Kidney (tissue), 14 donors: Measurements from ENCODE around the gene ADAM8. TPM values are rescaled to one million over a fixed set of nuclear protein-coding genes. Genes with fewer than 3 reads are reported as not detected.

ENCODE experiments used
- DNase-seq, 5 donors: peaks; one replicate each; pipeline ENCODE4 v3.0.0-alpha.2; 2013 to 2020
- FAIRE-seq: peaks from 2 replicates; lab custom pipeline; 2012; peaks lifted over from hg19 to GRCh38; lab: Jason Lieb, UNC
- H3K27ac ChIP-seq, 2 donors: one replicate each; pipeline ENCODE4 v1.7.0; 2013; ENCODE audit warnings: low read depth in 2 of 2, low read length in 2 of 2, inconsistent platforms in 1 of 2
- H3K27me3 ChIP-seq: one replicate; pipeline ENCODE4 v1.7.1; 2013; ENCODE audit warnings: low read length, inconsistent platforms; ENCODE audit not compliant: control insufficient read depth, insufficient read depth
- H3K36me3 ChIP-seq, 3 donors: one replicate each; pipeline versions ENCODE4 v1.7.0 to v1.7.1; 2013; ENCODE audit warnings: low read length in 3 of 3, control low read depth in 1 of 3, inconsistent platforms in 1 of 3; ENCODE audit not compliant: insufficient read depth in 3 of 3, control insufficient read depth in 2 of 3
- H3K4me1 ChIP-seq, 3 donors: one replicate each; pipeline versions ENCODE4 v1.7.0 to v1.7.1; 2013; ENCODE audit warnings: low read length in 3 of 3, inconsistent platforms in 1 of 3, low read depth in 1 of 3; ENCODE audit not compliant: control insufficient read depth in 2 of 3, insufficient read depth in 2 of 3
- H3K4me3 ChIP-seq, 3 donors: one replicate each; pipeline versions ENCODE4 v1.7.0 to v1.8.1; 2013; ENCODE audit warnings: low read length in 3 of 3, control low read depth in 1 of 3, inconsistent platforms in 1 of 3
- H3K9ac ChIP-seq, 3 donors: one replicate each; pipeline versions ENCODE4 v1.7.0 to v1.7.1; 2013; ENCODE audit warnings: low read length in 3 of 3, control low read depth in 1 of 3, inconsistent platforms in 1 of 3
- H3K9me3 ChIP-seq, 3 donors: one replicate each; pipeline versions ENCODE4 v1.7.0 to v1.7.1; 2013; ENCODE audit warnings: low read length in 3 of 3, control low read depth in 1 of 3, inconsistent platforms in 1 of 3; ENCODE audit not compliant: control insufficient read depth in 2 of 3, insufficient read depth in 1 of 3
- intact Hi-C: fragments of 100-400 bp; cut with DNase I; formaldehyde crosslinking; loops from one replicate; pipeline ENCODE4 v1.11.1; 2022
- polyA plus RNA-seq: library from polyadenylated mRNA; stranded (reverse); fragments of 350-450 nt; fragmentation: Illumina TruSeq; extraction: RNeasy Lipid Tissue Mini Kit (QIAGEN cat#74804); gene quantifications from one replicate; pipeline ENCODE4 v1.2.3, GENCODE V29; 2014; ENCODE audit warnings: low read depth, low replicate concordance; ENCODE audit not compliant: insufficient read depth
- total RNA-seq: library from RNA; stranded (reverse); fragmentation: NEBNext Ultra II Directional; extraction: Animal tissue kit (Norgen Biotek cat#: 25700); gene quantifications from one replicate; pipeline ENCODE4 v1.2.1, GENCODE V29; 2021
- TF ChIP-seq, protein P1 (sequence below): IDR thresholded peaks from 3 replicates; pipeline ENCODE4 v1.5.1; 2012; ENCODE audit warnings: mild to moderate bottlenecking, moderate library complexity, borderline replicate concordance; ENCODE audit not compliant: insufficient read depth; ENCODE audit errors: extremely low read depth
- donor health status: control.
- donor health status: control.
- donor health status: control.
- donor health status: control.
- donor health status: control.
- donor health status: DM: yes; HTN: yes; CAD: no.
- donor health status: Normal renal cell carcinoma (clear cell type).

The ADAM8 gene
- total and polyA plus RNA-seq, 2 donors from 2014 or later = 3.4 to 16.6 TPM

DNA sequence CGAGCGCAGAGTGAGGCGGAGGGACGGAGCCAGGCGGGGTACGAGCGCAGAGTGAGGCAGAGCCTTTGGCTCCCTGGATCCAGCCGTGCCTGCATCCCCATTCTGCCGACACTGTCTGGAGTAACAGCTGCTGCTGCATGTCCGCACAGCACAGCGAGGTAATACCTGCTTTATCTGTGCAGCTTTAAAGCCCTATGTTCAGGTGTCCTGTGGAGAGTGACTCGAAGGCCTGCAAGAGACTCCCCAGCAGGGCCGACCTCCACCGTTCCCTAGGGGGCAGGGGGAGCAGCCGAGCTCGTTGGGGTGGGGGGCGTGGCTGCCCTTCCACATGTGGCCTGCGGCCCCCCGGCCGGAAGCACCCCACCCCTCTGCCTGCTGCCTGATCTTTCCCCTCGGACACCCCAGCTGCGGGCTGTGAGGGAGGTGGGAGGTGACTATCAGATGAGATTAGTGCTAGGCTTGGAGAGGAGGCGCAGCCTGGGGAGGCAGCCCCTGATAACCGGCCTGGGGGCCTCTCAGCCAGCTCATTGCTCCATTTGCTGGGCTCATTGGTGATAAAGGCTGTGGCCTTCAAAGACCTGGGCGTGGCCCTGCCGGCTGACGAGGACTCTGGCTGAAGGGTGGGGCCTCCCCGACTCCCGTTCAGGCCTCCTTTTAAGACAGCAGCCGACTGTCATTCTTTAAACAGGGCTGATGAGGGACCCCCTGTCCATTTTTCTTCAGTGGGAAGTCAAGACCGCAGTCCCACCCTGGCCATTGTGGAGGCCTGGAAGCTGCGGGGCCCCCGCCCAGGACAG is 31.0 kb downstream of the ADAM8 start:
- Histone ChIP-seq H3K4me3 (no peak overlapping the region), H3K9me3 (no peaks in the 10 kb centered on the region), H3K27me3 (peaks cover 3% of the 10 kb centered on the region), H3K9ac (no peak overlapping the region), H3K27ac (no peak overlapping the region), H3K4me1 (peaks cover 0 to 4% (median 0%) of the 10 kb centered on the region in 3 donors), H3K36me3 (peaks cover 0 to 2% (median 0%) of the 10 kb centered on the region in 3 donors)
- DNase-seq = peak in 1 of 5 donors; percentile 11
- FAIRE-seq = no peak
- TF ChIP-seq, protein P1, sequence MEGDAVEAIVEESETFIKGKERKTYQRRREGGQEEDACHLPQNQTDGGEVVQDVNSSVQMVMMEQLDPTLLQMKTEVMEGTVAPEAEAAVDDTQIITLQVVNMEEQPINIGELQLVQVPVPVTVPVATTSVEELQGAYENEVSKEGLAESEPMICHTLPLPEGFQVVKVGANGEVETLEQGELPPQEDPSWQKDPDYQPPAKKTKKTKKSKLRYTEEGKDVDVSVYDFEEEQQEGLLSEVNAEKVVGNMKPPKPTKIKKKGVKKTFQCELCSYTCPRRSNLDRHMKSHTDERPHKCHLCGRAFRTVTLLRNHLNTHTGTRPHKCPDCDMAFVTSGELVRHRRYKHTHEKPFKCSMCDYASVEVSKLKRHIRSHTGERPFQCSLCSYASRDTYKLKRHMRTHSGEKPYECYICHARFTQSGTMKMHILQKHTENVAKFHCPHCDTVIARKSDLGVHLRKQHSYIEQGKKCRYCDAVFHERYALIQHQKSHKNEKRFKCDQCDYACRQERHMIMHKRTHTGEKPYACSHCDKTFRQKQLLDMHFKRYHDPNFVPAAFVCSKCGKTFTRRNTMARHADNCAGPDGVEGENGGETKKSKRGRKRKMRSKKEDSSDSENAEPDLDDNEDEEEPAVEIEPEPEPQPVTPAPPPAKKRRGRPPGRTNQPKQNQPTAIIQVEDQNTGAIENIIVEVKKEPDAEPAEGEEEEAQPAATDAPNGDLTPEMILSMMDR = no peak
- intact Hi-C loops = no loop called here

DNA sequence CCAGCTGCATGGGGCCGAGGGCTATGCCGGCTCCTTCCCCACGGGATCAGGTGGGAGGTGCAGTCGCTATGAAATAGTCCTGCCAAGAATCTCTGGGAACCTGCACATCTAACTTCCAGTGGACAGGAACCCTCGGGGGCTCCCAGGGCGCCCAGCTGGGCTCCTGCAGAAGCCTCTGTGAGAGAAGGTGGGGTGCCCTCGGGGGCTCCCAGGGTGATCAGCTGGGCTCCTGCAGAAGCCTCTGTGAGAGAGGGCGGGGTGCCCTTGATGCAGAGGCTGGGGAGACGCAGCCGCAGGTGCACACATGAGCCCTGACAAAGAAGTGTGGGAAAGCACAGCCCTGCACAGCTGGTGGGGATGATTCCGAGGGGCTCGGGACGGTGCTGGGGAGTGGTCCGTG is 33.1 kb downstream of the ADAM8 start:
- peaks cover 0 to 2% (median 0%) of the 10 kb centered on the region in 3 donors for H3K36me3 ChIP-seq
- no peak overlapping the region for H3K9ac ChIP-seq
- DNase-seq (no peak), FAIRE-seq (no peak)
- H3K4me3 ChIP-seq = no peak overlapping the region
- TF ChIP-seq, protein P1 = no peak
- peaks cover 0 to 4% (median 0%) of the 10 kb centered on the region in 3 donors for H3K4me1 ChIP-seq
- H3K27ac ChIP-seq = no peak overlapping the region
- intact Hi-C loops = no loop called here
- no peaks in the 10 kb centered on the region for H3K9me3 ChIP-seq
- peaks cover 6% of the 10 kb centered on the region for H3K27me3 ChIP-seq

DNA sequence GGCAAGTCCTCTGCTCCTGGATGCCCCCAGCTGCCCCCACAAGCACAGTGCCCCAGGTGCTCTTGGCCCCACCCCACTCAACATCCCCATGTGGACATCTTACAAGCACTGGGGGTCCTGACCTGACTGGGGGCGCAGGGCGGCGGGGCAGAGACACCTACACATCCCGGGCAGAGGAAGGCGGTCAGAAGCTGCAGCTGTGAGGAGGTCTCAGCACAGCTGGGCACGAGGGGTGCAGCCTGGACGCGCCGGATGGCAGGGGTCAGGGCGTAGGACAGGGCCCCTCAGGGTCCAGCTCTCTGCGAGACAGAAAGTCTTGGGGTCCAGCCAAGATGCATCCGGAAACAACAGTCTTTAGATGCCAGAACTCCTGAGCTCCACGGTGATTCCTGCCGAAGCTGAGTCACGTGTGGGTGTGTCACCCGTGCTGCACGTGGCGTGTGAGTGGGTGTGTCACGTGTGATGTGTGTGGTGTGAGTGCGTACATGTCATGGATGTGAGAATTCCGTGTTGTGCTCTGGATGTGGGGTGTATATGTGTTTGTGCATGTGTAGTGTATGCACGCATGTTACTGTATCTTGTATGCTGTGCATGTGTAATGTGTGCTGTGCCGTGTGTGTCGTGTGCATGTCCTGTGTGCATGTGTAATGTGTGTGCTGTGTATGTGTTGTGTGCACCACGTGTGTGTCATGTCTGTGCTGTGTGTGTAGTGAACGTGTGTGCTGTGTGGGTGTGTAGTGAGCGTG is 33.9 kb downstream of the ADAM8 start:
- intact Hi-C loops = no loop called here
- DNase-seq = peak in 1 of 5 donors; percentile 47
- peaks cover 6% of the 10 kb centered on the region for H3K27me3 ChIP-seq
- peaks cover 0 to 4% (median 0%) of the 10 kb centered on the region in 3 donors for H3K4me1 ChIP-seq
- no peaks in the 10 kb centered on the region for H3K9me3 ChIP-seq
- no peak overlapping the region for H3K4me3 ChIP-seq
- H3K36me3 ChIP-seq = peaks cover 0 to 2% (median 0%) of the 10 kb centered on the region in 3 donors
- no peak for FAIRE-seq
- no peak overlapping the region for H3K27ac ChIP-seq
- TF ChIP-seq, protein P1 = no peak
- H3K9ac ChIP-seq = no peak overlapping the region
